OCI-M1 (cell line): ENCODE measurements around the gene RNF212.
"Not testable (repeated sequence)": the region's sequence is repeated elsewhere in the genome, so short reads cannot be mapped to it uniquely, and the experiment has no call there.

Experiments used
- DNase-seq: peaks from one replicate; lab custom pipeline; 2025; lab: John Stamatoyannopoulos, UW

Gene RNF212

DNA sequence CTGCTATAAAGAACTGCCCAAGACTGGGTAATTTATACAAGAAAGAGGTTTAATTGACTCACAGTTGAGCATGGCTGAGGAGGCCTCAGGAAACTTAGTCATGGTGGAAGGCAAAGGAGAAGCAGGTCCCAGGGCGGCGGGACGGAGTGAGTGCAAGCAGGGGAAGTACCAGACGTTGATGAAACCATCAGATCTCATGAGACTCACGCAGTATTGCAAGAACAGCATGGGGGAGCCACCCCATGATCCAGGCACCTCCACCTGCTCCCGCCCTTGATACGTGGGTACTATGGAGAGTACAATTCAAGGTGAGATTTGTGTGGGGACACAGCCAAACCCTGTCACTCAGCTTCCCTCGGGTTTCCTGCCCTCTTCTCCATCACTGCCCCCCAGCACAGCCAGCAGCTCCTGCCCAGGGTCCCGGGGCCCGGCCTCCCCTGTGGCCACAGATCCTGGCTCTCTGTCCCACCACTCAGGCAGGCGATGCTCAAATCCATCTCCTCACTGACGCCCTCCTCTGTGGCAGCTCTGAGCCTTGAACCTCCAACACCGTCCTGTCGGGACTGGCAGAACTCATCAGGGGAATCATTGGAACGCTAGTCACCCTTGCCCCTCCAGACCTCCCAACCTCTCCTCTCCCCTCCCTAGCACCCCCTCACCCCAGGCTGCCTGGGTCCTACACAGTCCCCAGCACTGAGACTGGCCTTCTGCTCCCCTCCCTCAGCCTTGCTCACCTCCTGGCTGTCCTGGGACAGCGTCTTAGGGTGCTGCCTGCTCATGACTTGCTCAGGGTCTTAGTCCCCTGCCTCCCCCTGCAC, 64.4 kb downstream of the RNF212 start:
- no peak for DNase-seq

DNA sequence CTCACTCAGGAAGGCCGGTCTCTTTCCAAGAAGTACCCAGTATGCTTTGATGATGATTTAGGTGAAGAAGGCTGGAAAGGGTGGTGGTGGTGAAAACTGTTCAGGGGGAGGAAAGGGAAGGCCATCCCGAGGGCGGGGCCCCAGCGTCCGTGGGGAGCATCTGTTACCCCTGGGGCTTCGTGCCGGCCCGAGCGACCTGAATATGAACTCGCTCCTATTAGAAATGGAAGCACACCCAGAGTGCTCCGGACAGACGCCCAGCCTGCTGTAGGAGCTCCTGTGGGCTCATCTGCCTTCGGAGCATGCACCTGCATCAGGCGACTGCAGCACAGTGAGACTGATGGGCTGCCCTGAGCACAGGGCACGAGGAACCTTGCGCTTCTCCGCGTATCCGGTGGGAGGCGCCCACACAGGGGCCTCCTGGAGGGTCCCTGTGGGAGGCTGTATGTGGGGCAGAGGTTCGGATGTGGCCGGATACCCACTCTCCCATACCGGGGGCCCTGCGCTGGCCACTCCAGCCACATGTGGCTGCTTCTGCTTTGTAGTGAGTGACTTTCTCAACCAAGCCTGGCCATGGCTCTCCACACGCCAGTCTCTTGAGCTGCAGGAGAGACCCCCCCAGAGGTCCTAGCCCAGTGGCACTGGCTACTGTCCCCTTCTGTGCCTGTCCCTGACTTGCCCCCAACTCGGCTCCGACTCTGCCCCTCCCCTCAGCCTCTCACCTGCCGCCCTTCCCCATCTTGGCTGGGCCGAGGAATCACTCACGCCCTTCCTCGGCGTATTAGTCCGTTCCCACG, 65.2 kb downstream of the RNF212 start:
- DNase-seq = no peak

DNA sequence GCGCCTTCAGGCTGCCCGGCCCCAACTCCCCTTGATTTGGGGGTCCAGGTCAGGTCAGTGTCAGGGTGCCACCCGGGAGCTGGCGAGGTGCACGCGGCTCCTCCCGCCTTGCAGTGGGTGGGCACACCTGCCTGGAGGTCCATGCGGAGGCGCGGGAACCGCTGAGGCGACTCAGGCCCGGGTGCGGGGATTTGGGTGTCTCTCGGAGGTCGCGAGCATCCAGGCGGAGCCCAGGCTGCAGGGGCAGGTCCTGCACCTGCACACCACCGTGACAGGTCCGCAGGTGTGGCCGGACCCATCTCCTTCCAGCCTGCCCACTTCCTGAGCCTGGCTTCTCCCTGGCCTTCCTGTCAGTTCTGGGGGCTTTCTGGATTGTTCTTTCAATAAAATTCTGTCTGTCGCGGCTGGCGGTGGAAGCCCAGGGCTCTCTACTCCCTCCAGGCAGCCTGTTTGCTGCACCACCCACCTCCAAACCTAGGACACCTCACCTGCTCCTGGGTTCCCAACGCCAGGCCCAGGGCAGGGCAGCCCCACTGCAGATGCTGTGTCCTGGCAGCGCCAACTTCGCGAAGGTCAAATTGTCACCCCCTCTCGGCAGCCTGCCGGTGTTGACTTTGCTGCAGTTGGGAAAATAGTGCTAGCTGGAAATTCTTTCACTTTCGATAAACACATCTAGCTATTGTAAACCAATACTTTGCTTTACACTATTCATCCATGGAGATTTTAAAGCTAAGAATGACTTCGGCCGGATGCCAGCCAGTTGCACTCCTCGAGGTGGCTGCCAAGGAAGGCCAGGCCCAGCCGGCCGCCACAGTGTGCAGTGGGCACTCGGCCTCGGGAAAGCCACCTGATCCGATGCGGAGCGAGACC, 66.0 kb downstream of the RNF212 start:
- no peak for DNase-seq

DNA sequence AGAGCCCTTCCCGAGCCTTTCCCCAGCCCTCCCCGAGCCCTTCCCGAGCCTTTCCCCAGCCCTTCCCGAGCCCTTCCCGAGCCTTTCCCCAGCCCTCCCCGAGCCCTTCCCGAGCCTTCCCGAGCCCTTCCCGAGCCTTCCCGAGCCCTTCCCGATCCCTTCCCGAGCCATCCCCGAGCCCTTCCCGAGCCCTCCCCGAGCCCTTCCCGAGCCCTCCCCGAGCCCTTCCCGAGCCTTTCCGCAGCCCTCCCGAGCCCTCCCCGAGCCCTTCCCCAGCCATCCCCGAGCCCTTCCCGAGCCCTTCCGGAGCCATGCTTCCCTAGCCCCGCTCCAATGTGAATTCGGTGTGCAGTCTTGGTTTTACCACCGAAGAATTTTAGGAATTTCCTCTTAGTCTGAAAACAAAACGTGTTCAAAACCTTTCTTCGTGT, 66.8 kb downstream of the RNF212 start:
- not testable (repeated sequence) for DNase-seq

DNA sequence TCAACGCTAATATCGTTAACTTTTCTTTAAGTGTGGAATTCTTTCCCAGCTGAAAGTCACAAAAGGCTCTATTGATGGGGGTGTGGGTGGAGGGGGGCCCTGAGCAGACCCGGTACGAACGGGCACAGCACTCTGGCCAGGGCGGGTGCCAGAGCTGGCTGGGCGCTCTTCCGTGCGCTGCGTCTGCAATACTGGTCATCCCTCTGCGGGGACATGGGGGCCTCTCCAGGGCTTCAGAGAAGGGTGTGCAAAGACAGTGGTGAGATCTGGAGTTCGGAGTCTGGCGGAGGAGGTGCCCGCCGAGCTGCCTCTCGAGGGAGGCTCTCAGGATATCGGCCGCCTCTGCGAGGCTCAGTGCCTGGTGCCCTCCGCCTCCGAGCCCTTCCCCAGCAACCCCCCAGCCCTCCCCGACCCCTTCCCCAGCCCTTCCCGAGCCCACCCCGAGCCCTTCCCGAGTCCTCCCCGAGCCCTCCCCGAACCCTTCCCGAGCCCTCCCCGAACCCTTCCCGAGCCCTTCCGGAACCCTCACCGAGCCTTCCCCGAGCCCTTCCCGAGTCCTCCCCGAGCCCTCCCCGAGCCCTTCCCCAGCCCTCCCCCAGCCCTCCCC, 67.7 kb downstream of the RNF212 start:
- DNase-seq = no peak

DNA sequence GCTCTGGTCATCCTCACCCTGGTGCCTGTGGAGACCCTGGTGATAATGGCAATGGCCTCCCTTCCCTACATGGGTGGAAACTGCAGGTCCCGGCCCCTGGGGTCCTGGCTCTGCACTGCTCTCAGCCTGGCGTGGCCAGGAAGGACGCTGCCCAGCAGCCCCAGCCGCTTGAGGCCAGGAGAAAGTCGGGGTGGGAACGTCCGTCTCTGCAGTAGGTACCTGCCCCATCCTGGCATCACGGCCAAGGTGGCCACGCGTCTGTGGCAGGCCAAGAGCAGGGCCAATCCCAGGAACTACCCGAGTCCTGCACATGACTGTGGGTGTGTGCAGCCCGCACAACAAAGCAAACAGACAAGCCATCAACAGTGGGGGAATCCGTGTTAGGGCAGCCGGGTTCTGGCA, 68.2 kb downstream of the RNF212 start:
- DNase-seq = no peak

DNA sequence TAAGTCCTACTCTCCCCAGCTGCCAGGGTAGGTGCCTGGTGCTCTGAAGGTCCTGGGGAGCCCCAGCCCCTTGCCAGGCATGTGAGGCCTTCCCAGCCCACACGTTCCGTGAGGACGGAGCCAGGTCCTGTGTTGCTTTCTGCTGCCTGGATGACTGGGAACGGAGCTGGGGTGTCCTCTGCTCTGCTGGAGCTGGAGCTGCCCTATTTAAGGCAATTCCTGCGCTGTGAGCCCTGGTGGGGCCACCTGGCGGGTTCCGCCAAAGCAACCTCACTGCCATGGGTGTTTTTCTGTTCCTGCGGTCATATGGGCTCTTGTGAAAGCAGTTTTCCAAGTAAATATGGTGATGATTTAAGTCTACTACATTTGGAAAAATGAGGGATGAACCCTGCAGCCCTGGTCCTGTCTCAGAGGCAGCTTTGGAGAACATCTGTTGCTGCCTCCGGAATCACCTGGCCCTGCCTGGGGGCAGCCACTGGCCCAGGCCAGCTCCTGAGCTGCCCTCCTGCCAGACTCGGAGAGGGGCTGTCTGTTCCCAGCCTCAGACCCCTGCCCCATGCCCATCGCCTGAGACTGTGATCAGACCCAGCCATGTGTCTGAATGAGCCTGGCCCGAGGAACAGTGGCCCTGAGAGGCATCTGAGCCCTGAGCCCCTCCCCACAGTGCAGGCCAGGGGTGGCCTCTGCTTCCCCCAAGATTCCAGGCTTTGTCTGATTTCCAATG, 68.7 kb downstream of the RNF212 start:
- DNase-seq = no peak

DNA sequence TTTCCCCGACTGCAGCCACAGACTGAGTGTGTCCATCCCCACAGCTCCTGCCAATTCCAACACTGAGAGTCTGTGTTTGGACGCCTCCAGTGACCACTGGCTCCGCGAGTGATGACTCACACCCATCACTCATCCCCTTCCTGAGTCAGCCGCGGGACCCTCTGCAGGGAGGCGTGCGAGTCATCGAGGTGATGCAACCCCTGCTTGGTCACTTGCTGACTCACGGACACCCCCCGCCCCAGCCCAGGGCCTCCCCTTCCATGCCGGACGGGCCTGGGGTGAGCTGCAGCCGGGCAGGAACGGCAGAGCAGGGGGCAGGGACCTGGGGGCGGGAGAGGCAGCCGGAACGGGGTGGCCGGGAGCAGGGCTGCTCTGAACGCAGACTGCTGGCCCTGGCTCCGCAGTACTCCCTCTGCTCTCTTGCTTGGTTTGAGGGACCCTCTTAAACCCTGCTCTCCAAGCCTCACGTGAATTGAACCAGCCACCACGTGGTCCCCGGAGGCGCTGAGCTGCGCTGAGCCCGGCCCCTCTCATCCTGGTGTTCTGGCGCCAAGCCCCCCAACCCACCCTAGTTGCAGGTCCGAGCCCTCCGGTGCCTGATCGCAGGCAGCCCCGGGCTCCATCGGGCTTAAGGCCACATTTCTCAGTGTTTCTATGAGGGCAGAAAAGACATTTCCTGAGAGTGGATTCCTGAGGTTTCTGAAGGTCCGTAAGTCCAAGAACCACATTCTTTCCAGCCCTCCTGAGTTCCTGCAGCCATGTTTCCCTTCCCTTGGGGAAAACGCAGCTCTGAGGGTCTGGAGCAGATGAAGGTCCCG, 69.5 kb downstream of the RNF212 start:
- DNase-seq = peak; percentile 84

DNA sequence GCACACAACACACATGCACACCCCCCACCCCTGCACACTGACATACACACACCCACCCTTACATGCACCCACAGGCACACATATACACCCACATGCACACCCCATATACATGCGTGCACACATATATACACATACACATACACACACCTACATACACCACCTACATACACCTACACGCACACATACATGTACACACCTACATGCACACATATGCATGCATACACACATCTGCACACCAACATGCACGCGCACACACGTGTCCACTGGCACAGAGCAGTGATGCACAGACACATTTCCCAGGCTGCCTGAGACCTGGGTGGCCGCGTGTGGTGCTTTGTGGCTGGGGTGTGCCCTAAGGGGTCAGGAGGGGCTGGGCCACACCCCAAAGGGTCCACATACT, 70.2 kb downstream of the RNF212 start:
- DNase-seq = no peak

DNA sequence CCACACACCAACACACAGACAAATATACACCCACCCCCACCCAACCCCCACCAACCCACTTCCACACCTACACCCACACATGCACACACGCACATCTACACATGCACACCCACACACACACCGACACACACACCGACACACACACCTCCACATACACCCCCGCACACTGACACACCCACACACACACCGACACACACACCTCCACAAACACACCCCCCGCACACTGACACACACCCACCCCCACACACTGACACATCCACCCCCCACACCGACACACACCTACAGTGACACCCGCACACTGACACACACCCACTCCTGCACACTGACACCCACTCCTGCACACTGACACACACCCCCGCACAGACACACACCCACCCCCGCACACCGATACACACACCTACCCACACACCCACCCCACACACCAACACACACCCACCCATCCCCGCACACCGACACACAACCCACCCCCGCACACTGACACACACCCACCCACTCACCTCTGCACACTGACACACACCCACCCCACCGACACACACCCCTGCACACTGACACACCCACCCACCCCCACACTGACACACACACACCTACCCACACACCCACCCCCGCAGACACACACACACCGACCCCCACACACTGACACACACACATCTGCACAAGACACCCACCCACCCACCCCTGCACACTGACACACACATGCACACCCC, 70.9 kb downstream of the RNF212 start:
- DNase-seq = no peak

DNA sequence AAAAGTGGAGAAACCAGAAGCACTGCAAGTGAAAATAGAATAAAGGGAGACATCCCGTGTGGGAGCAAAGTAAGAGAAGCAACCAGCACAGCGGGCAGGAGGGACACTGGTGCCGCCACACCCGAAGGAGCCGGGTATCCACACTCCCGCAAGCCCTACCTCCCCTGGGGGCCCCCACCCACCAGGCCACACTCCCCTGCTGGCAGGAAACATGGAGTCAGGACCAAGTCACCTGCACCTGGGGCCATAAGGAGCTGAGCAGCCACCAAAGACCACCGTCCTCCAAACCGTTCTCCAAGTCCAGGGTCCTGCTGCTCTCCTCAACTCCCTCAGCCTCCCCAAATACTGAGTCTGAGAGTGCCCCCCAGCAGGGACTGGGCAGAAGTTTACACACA, 71.4 kb downstream of the RNF212 start:
- DNase-seq = no peak

DNA sequence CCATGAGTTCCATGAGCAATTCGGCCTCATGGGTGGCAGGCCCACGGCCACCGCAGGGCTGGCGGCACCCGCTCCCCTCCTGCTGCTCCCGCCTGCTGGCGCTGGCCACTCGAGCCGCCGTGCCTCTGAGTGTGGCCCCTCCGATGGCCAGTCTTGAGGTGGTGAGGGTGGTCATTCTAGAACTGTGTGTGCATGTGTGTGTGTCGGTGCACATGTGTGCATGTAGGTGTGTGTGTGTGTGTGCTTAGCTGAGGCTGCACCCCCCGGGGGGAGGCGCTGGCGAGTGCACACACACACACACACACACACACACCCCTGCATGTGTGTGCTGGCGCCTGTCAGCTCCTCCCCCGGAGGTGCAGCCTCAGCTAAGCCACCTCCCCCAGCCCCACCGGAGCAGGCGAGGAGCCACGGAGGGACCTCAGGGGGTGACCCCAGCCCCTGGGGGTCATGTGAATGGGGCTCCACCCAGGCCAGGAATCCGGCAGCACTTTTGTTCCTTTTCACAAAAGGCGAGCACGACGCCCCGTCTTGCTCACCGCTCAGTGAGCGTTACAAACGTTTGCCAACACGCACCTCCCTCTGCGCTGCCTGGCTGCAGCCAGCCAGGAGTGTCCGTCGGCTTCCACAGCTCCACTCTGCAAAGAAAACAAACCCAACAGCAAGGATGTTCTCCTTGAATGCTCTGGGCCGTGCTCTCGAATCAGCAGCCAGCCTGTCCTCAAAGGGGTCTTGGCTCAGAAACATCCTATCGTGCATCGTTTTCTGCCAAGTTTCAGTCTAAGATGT, 72.0 kb downstream of the RNF212 start:
- no peak for DNase-seq

DNA sequence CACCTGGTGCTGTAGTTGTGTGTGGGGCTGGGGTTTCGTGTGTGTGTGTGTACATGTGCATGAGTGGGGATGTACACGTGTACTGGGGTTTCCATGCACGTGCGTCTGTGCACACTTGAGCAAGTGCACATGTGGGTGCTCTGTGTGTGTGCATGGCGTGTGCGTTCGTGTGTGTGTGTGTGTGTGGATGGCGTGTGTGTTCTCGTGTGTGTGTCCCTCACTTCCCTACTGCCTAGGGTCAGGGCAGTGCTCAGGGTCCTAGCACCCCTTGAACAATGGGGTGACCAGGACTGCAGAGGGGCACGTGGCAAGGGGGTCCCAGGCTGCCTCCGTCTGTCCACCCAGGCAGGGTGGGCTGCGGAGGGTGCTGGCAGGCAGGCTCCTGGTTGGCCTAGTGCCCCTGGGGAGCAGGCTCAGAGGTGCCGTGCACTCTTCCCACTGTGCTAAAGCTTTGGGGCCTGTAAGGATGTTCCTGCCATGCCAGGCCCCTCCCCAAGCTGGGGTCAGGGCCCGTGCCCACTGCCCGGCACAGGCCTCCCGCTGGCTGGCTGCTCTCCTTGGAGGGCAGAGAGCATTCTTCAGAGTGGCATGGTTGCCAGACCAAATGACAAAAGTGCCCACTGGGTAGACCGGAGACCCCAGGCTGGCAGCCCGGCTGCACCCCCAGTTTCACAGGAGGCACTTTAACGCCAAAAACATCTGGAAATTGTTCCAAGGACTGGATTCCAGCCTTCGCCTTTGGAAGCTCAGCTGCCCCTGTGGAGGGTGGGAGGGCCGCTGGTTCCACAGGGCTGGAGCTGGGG, 72.8 kb downstream of the RNF212 start:
- DNase-seq = no peak

DNA sequence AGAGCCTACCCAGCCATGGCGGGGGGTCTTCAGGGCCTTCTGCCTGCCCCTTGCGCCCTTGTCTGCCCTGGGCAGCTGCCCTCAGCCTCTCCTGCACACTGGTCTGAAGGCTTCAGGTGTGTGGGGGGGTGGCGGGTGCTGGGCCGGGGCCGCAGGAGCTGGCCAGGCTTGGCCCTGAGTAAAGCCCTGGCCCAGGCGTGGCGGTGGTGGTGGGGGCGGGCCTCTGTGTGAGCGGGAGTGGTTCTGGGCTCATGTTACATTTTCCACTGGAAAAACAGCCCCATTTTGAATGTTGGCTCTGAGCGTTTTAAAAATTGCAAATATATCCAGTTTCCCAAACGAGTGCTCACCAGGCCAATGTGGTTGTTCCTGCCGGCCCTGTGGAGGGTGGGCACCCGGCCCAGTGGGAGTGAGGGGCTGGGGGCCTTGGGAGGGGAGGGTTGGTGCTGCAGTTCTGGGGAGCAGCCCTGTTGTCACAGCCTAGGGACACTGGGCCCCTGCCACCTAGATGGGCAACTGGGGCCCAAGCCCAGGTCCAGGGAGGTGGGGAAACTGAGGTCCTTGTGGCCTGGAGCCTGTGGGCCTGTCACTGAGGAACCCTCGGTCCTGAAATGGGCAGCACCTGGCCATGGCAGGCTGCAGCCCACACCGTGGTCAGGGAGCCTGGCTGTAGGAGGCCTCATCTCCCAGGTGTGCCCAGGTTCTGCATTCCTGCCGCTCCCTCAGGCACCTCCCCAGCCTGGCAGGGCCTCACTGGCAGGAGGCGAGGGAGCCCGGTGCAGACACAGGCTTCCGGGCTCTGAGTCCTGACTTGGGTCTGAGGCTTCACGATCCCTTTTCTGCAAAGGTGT, 73.6 kb downstream of the RNF212 start:
- peak; percentile 25 for DNase-seq

DNA sequence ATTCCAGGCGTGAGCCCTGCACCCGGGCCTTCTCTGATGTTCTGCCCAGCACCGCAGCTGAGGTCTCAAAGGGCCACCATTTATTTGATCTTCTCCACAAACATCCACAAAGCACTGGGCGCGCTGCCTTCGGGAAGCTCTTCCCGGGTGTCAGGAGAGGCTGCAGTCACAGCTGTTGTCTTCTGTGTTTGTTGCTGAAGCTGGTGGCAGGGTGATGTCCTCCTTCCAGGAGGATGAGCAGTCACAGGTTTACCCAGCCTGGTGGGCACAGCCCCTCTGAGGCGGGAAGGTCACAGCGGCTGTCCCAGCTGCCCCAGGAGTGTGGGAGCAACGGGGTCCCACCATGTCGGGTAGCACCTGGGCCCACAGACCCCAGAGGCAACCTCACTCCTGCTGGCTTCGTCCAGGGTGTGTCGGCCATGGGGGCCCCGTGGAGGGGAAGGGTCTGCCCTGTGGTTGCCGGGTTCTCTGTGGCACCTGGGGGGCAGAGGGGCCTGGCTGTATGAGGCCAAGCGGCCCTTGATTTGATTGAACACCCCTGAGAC, 74.3 kb downstream of the RNF212 start:
- no peak for DNase-seq

DNA sequence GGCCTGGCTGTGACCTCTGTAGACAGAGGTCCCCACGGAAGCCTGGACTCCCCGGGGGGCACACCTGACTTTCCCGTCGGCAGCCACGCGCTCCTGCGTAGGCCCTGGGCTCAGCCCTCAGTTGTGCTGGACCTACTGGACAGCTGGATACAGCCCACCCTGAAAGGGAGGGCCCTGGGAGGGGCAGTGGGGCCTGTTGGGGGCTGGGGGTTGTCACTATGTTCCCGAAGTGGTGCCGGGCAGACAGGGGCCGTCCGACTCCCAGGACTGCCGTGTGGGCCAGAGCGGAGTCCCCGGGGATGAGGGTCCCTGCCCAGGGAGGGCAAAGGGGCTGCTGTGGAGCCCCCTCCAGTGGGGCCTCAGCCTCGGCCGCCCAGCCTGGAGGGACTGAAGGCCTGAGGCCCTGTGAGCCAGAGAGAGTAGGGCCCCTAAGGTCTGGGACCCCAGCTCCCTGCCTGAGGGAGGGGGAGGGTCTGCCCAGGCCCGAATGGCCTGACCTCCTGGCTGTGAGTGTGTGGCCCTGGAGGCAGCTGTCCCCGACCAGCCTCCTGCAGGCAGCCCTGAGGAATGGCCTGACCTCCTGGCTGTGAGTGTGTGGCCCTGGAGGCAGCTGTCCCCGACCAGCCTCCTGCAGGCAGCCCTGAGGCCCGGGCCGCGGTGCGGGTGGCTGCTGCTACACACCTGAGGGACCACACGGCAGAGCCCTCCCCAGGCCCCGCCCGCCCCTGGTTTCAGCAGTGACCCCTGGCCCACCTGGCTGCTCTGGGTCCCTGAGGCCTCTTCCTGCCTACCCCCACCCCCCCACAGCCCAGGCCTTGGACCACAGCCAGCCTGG, 76.2 kb downstream of the RNF212 start:
- DNase-seq = no peak
